GM12801 (cell line): ENCODE results near the gene PHACTR4.

Experiments used
- TF ChIP-seq, protein P1 (sequence below): IDR thresholded peaks from one replicate; pipeline ENCODE4 v1.5.1; 2011; ENCODE audit warnings: control low read depth; ENCODE audit not compliant: insufficient read length; ENCODE audit errors: extremely low read depth

PHACTR4 gene

DNA sequence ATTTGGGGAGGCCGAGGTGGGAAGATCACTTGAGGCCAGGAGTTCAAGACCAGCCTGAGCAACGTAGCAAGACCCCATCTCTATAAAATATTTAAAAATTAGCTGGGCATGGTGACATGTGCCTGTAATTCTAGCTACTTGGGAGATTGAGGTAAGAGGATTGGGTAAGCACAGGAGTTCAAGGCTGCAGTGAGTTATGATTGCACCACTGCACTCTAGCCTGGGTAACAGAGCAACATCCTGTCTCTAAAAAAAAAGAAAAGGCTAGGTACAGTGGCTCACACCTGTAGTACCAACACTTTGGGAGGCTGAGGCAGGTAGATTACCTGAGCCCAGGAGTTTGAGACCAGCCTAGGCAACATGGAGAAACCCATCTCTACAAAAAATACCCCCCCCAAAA is 100.6 kb downstream of the PHACTR4 start:
- TF ChIP-seq, protein P1, sequence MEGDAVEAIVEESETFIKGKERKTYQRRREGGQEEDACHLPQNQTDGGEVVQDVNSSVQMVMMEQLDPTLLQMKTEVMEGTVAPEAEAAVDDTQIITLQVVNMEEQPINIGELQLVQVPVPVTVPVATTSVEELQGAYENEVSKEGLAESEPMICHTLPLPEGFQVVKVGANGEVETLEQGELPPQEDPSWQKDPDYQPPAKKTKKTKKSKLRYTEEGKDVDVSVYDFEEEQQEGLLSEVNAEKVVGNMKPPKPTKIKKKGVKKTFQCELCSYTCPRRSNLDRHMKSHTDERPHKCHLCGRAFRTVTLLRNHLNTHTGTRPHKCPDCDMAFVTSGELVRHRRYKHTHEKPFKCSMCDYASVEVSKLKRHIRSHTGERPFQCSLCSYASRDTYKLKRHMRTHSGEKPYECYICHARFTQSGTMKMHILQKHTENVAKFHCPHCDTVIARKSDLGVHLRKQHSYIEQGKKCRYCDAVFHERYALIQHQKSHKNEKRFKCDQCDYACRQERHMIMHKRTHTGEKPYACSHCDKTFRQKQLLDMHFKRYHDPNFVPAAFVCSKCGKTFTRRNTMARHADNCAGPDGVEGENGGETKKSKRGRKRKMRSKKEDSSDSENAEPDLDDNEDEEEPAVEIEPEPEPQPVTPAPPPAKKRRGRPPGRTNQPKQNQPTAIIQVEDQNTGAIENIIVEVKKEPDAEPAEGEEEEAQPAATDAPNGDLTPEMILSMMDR, result no peak

DNA sequence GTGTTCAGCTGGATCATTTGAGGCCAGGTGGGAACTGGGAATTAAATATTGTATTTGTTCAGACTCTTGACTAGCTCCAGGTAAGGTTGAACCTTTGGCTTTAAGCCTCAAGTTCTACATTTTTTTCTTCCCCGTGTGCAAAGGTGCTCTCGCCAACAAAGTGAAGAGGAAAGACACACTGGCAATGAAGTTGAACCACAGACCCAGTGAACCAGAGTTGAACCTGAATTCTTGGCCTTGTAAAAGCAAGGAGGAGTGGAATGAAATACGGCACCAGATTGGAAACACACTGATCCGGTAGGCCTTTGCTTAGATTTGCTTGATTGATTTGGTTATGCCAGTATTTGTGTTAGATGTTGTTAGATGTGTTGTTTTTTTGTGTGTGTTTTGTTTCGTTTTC is 110.8 kb downstream of the PHACTR4 start:
- TF ChIP-seq, protein P1, result no peak

DNA sequence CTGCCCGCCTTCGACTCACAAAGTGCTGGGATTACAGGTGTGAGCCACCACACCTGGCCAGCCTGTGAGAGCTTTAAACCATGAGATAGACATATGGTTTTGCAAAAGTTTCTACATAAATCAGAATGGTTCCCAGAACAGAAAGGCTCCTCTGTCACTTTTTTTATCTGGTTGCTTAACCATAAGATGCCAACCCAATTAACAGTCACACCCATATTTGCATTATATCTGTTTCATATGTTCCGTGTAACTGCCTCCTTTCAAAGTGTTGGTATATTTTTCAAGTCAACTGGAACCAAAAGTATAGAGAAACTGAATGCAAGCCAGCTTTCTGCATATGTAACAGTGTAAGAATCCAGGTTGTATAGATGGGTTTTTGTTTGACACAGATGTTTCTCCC is 112.6 kb downstream of the PHACTR4 start:
- TF ChIP-seq, protein P1, result no peak

DNA sequence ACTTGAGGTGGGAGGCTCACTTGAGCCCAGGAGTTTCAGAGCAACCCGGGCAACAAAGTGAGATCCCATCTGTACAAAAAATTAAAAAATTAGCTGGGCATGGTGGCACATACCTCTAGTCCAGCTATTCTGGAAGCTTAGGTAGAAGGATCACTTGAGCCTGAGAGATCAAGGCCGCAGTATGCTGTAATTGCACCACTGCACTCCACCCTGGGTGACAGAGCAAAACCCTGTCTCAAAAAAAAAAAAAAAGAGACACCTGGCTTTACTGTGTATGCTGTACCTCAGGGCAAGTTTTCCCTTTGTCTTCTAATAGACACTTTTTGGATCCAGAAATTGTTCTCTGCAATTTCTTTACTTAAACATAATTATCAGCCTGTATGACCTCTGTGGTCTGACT is 113.2 kb downstream of the PHACTR4 start:
- TF ChIP-seq, protein P1, result no peak

DNA sequence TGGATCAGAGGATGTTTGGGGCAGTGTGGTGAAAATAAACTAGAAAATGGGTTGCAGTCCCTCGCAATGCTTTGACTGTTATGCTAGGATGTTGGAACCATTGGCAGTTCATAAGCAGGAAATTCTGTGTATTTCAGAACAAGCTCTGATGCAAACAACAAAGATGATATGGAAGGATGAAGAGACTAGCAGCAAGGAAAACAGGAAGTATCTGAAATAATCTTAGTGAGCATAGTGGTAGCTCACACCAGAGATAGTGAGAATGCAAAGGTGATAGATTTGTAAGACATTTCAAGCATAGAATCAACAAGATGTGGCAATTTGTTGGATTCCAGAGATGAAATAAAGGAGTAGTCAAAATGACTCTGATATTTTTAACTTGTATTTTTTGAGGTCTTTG is 125.2 kb downstream of the PHACTR4 start:
- TF ChIP-seq, protein P1, result no peak

DNA sequence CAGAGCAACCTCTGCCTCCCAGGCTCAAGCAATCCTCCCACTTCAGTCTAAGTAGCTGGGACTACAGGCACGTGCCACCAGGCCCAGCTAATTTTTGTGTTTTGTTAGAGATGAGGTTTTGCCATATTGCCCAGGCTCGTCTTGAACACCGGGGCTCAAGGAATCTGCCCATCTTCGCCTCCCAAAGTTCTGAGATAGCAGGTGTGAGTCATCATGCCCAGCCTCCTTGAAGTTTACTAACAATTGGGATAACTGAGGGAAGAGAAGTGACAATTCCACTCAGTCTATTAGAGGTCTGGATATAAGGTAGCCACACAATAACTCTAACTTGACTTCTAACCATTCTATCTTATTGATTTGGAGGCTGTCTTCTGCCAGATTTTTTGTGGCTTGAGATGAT is 130.0 kb downstream of the PHACTR4 start:
- TF ChIP-seq, protein P1, result no peak

DNA sequence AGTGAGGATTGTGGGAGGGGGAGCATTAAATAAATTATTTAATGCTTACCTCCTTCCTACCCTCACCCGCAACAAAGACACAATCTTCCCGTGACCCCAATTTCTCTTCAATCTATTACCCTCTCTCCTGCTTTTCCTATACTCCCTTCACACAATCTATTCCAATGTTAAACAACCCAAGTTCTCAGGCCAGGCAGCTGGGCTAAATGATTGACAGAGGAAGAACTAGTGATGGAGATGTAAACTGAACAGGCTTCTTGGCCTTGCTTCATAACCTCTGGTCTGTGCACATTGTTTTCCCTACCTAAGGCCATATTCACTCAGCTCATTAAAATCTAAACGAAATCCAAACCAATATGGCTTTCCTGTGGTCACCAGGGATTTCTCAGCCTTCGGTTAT is 132.4 kb downstream of the PHACTR4 start:
- TF ChIP-seq, protein P1, result no peak

DNA sequence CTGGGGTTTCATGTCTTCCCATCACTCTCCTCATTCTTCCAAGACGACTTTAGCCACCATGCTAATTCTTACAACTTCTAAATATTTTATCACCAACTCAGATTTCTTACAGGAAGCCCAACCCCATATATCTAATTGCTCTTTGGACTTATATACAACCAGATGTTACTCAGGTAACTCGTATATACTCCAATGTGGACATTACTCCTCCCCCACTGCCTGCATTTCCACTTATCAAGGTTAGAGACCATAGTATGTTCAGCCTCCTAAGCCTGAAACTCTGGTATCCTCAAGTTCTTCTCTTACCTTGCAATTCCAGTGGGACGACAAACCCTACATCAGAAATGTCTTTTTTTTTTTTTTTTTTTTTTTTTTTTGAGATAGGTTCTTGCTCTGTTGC is 133.6 kb downstream of the PHACTR4 start:
- TF ChIP-seq, protein P1, result no peak
